HFF-Myc (cell line): ENCODE results near the gene MGAT4A.

Experiments
- DNase-seq: peaks from one replicate; pipeline ENCODE4 v3.0.0-alpha.2; 2011; ENCODE audit warnings: low read depth; ENCODE audit errors: extremely low read depth
- H3K4me3 ChIP-seq: replicated peaks from 2 replicates; pipeline ENCODE4 v1.5.1; 2011; ENCODE audit warnings: low read depth, mild to moderate bottlenecking, control low read depth, low read length
- TF ChIP-seq, protein P1 (sequence below): IDR thresholded peaks from 2 replicates; pipeline ENCODE4 v1.5.1; 2012; ENCODE audit warnings: mild to moderate bottlenecking, low read depth, low read length, control low read depth; ENCODE audit errors: missing control alignments

MGAT4A gene

GRCh38 chr2:98743835-98744234, 12.9 kb upstream of the MGAT4A start:
- DNase-seq, result no peak
- TF ChIP-seq, protein P1, sequence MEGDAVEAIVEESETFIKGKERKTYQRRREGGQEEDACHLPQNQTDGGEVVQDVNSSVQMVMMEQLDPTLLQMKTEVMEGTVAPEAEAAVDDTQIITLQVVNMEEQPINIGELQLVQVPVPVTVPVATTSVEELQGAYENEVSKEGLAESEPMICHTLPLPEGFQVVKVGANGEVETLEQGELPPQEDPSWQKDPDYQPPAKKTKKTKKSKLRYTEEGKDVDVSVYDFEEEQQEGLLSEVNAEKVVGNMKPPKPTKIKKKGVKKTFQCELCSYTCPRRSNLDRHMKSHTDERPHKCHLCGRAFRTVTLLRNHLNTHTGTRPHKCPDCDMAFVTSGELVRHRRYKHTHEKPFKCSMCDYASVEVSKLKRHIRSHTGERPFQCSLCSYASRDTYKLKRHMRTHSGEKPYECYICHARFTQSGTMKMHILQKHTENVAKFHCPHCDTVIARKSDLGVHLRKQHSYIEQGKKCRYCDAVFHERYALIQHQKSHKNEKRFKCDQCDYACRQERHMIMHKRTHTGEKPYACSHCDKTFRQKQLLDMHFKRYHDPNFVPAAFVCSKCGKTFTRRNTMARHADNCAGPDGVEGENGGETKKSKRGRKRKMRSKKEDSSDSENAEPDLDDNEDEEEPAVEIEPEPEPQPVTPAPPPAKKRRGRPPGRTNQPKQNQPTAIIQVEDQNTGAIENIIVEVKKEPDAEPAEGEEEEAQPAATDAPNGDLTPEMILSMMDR, result no peak
- H3K4me3 ChIP-seq, result no peak overlapping the region

GRCh38 chr2:98739020-98739419, 8.1 kb upstream of the MGAT4A start:
- no peak for DNase-seq
- TF ChIP-seq, protein P1, result no peak
- no peak overlapping the region for H3K4me3 ChIP-seq

DNA sequence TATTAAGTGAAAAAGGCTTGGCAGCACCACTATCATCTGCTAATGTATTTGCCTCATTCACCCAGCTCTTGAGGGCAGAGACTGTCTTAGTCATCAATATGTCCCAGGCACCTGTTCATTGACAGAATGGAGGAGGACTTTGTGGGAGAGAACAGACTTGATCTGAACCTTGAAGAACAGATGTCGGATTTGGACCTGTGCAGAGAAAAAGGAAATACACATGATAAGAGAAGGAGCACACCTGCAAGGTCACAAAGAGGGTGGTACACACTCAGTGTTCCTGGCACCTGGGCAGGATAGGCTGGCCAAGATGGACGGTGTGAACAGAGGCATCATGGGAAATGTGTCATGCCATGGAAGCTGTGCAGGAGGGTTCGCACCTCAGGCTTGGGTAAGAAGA, 7.4 kb upstream of the MGAT4A start:
- H3K4me3 ChIP-seq, result no peak overlapping the region
- DNase-seq, result no peak
- TF ChIP-seq, protein P1, result no peak

DNA sequence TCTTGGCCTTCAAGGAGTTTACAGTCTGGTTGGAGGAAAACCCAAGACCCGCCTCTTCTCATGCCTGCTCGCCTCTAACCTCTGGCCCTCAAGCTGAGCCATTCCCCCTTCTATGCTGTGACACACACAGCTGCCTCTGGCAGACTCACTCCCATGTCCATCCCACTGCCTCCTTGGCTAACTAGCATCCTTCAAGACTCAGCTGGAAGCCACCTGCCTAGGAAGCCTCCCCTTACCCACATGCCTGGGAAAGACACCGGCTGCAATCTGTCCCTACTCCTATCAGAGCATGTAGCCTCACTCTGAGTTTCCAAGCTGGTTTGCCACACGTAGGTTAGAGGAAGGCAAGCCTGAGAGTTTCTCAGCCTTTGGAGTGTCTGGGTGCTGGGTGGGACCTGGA, 6.9 kb upstream of the MGAT4A start:
- DNase-seq, result no peak
- H3K4me3 ChIP-seq, result no peak overlapping the region
- TF ChIP-seq, protein P1, result no peak

DNA sequence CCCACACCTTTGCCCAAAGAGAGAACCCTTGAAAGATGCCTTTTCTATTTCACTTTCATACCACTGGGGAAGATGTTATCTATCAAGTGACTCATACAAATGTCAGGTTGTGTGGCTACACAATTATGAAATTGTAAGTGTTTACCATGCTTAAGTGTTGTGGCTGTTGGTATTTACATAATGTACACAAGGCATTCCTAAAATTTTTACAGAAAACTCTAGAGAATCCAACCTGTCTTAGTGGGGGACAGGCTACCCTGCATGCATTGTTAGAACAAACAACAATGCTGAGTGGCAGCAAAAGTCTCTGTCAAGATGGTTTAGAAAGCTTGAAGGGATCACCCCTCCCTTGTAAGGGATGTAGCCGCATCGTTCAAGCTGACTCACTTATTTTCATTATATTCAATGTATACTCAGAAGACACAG, 5.5 kb upstream of the MGAT4A start:
- H3K4me3 ChIP-seq, result no peak overlapping the region
- no peak for DNase-seq
- TF ChIP-seq, protein P1, result no peak

- no peak overlapping the region for H3K4me3 ChIP-seq
- TF ChIP-seq, protein P1, result no peak
- no peak for DNase-seq
Observed at GRCh38 chr2:98734823-98735260, 3.9 kb upstream of the MGAT4A start.

GRCh38 chr2:98734162-98734561, 3.2 kb upstream of the MGAT4A start:
- no peak for DNase-seq
- no peak overlapping the region for H3K4me3 ChIP-seq
- TF ChIP-seq, protein P1, result no peak
